SK-N-SH (cell line): Measurements from ENCODE around the gene TP53BP1.

Experiments used
- CTCF ChIP-seq: fragments of 200-600 bp; sonication (generic); IDR thresholded peaks from 2 replicates; pipeline ENCODE4 v1.6.1; 2017; ENCODE audit warnings: antibody characterized with exemption, mild to moderate bottlenecking, moderate library complexity
- GABPA ChIP-seq: IDR thresholded peaks from 2 replicates; pipeline ENCODE4 v1.4.0; 2012; ENCODE audit warnings: low read depth, mild to moderate bottlenecking
- JUND ChIP-seq: IDR thresholded peaks from 2 replicates; pipeline ENCODE4 v1.4.0; 2012
- MAX ChIP-seq: IDR thresholded peaks from 2 replicates; pipeline ENCODE4 v1.4.0; 2012; ENCODE audit warnings: low read depth
- POLR2AphosphoS5 ChIP-seq: IDR thresholded peaks from 2 replicates; pipeline ENCODE4 v1.6.1; 2012; ENCODE audit warnings: low read depth, low read length
- RAD21 ChIP-seq: IDR thresholded peaks from 2 replicates; pipeline ENCODE4 v1.6.1; 2012; ENCODE audit warnings: mild to moderate bottlenecking, low read length
- YY1 ChIP-seq: IDR thresholded peaks from 2 replicates; pipeline ENCODE4 v1.4.0; 2012; ENCODE audit warnings: low read depth, mild to moderate bottlenecking
- ZBTB33 ChIP-seq: IDR thresholded peaks from 2 replicates; pipeline ENCODE4 v1.4.0; 2012; ENCODE audit warnings: low read depth, borderline replicate concordance

GRCh38 chr15:43509660-43510199 lies 16.8 kb upstream of the TP53BP1 start:
- TF ChIP-seq CTCF: no peak
- TF ChIP-seq YY1: no peak
- no peak for TF ChIP-seq JUND
- no peak for TF ChIP-seq GABPA
- no peak for TF ChIP-seq RAD21
- no peak for TF ChIP-seq ZBTB33
- no peak for TF ChIP-seq POLR2AphosphoS5
- no peak for TF ChIP-seq MAX
